KOPT-K1 (cell line): ENCODE results near the gene ARAP2.

ENCODE experiments used
- H3K27ac ChIP-seq: fragments of 200-600 bp; sonication (generic); 2 replicates; pipeline ENCODE4 v1.5.1; 2016; ENCODE audit warnings: antibody characterized with exemption, mild to moderate bottlenecking, low read depth, low read length; ENCODE audit not compliant: poor library complexity, severe bottlenecking
- H3K36me3 ChIP-seq: fragments of 200-600 bp; sonication (generic); 2 replicates; pipeline ENCODE4 v1.5.1; 2017; ENCODE audit warnings: antibody characterized with exemption, mild to moderate bottlenecking, low read length, moderate library complexity; ENCODE audit not compliant: insufficient read depth
- H3K9me3 ChIP-seq: fragments of 200-600 bp; sonication (generic); 2 replicates; pipeline ENCODE4 v1.5.1; 2017; ENCODE audit warnings: antibody characterized with exemption, low read length, mild to moderate bottlenecking; ENCODE audit not compliant: insufficient read depth, poor library complexity, severe bottlenecking

The ARAP2 gene

GRCh38 chr4:36244257-36245082, at the start of gene ARAP2:
Gene ARAP2, minus strand, starts transcription at chr4:36244514. Its CDS starts 15,028 bp downstream, at chr4:36229486.
- no peaks in the 10 kb centered on the region for H3K9me3 ChIP-seq
- H3K36me3 ChIP-seq = no peaks in the 10 kb centered on the region
- peak within 1 kb of the TSS; percentile 91 for H3K27ac ChIP-seq

GRCh38 chr4:36292556-36293188, 48.4 kb upstream of the ARAP2 start:
- Histone ChIP-seq H3K27ac (no peak overlapping the region), H3K9me3 (no peaks in the 10 kb centered on the region), H3K36me3 (no peaks in the 10 kb centered on the region)

- no peak overlapping the region for H3K27ac ChIP-seq
- no peaks in the 10 kb centered on the region for H3K9me3 ChIP-seq
- no peaks in the 10 kb centered on the region for H3K36me3 ChIP-seq
Observed at GRCh38 chr4:36290641-36291040, 46.3 kb upstream of the ARAP2 start.

- H3K36me3 ChIP-seq = no peaks in the 10 kb centered on the region
- H3K9me3 ChIP-seq = no peaks in the 10 kb centered on the region
- no peak overlapping the region for H3K27ac ChIP-seq
Observed at GRCh38 chr4:36288731-36289426, 44.6 kb upstream of the ARAP2 start.

GRCh38 chr4:36286481-36286871, 42.2 kb upstream of the ARAP2 start:
- Histone ChIP-seq H3K9me3 (no peaks in the 10 kb centered on the region), H3K27ac (peak overlapping the region; percentile 59), H3K36me3 (no peaks in the 10 kb centered on the region)

- Histone ChIP-seq H3K9me3 (no peaks in the 10 kb centered on the region), H3K27ac (peak overlapping the region; percentile 59), H3K36me3 (no peaks in the 10 kb centered on the region)
Observed at GRCh38 chr4:36285784-36286480, 41.6 kb upstream of the ARAP2 start.

GRCh38 chr4:36283912-36284465, 39.7 kb upstream of the ARAP2 start:
- Histone ChIP-seq H3K27ac (no peak overlapping the region), H3K9me3 (no peaks in the 10 kb centered on the region), H3K36me3 (no peaks in the 10 kb centered on the region)

- Histone ChIP-seq H3K9me3 (no peaks in the 10 kb centered on the region), H3K27ac (no peak overlapping the region), H3K36me3 (no peaks in the 10 kb centered on the region)
Observed at GRCh38 chr4:36282503-36283030, 38.3 kb upstream of the ARAP2 start.

- no peaks in the 10 kb centered on the region for H3K9me3 ChIP-seq
- H3K36me3 ChIP-seq = no peaks in the 10 kb centered on the region
- H3K27ac ChIP-seq = peak within 1 kb of the TSS; percentile 27
Observed at GRCh38 chr4:36281384-36282106, 37.2 kb upstream of the ARAP2 start, which contains the start of gene DTHD1. Gene DTHD1, plus strand, starts transcription at chr4:36281616. Its CDS starts 143 bp downstream, at chr4:36281759.

GRCh38 chr4:36280555-36280954, 36.2 kb upstream of the ARAP2 start:
- no peaks in the 10 kb centered on the region for H3K9me3 ChIP-seq
- H3K27ac ChIP-seq = peak overlapping the region; percentile 27
- no peaks in the 10 kb centered on the region for H3K36me3 ChIP-seq

- Histone ChIP-seq H3K9me3 (no peaks in the 10 kb centered on the region), H3K36me3 (no peaks in the 10 kb centered on the region), H3K27ac (no peak overlapping the region)
Observed at GRCh38 chr4:36278789-36279188, 34.5 kb upstream of the ARAP2 start.

GRCh38 chr4:36277533-36277932, 33.2 kb upstream of the ARAP2 start:
- no peaks in the 10 kb centered on the region for H3K9me3 ChIP-seq
- no peak overlapping the region for H3K27ac ChIP-seq

GRCh38 chr4:36274158-36274557, 29.8 kb upstream of the ARAP2 start:
- Histone ChIP-seq H3K36me3 (no peaks in the 10 kb centered on the region), H3K9me3 (no peaks in the 10 kb centered on the region), H3K27ac (no peak overlapping the region)

More at GRCh38 chr4:36277533-36277932, 33.2 kb upstream of the ARAP2 start:
- no peaks in the 10 kb centered on the region for H3K36me3 ChIP-seq

GRCh38 chr4:36273276-36273675, 29.0 kb upstream of the ARAP2 start:
- Histone ChIP-seq H3K36me3 (no peaks in the 10 kb centered on the region), H3K9me3 (no peaks in the 10 kb centered on the region)

More at GRCh38 chr4:36273276-36273675, 29.0 kb upstream of the ARAP2 start:
- no peak overlapping the region for H3K27ac ChIP-seq
